Left renal cortex interstitium (tissue), 4 donors: ENCODE data around the gene LCE5A. TPM values are rescaled to one million over a fixed set of nuclear protein-coding genes. Genes with fewer than 3 reads are reported as not detected.
"Not testable (repeated sequence)": the region's sequence is repeated elsewhere in the genome, so short reads cannot be mapped to it uniquely, and the experiment has no call there.

Experiments used
- DNase-seq, 4 donors: peaks; one replicate each; pipeline ENCODE4 v3.0.0-alpha.2; 2013; ENCODE audit warnings: low read depth in 4 of 4, low spot score in 2 of 4, missing footprints in 1 of 4
- polyA plus RNA-seq, 4 donors: library from polyadenylated mRNA; unstranded; fragments of 120-200 nt; gene quantifications; one replicate each; pipeline ENCODE4 v1.2.1, GENCODE V29; 2013; ENCODE audit not compliant: insufficient read length in 4 of 4

LCE5A gene, protein sequence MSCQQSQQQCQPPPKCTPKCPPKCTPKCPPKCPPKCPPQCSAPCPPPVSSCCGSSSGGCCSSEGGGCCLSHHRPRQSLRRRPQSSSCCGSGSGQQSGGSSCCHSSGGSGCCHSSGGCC
- polyA plus RNA-seq = under 1 TPM in 1 of 4 donors, not detected in 3; 0.16 TPM

DNA sequence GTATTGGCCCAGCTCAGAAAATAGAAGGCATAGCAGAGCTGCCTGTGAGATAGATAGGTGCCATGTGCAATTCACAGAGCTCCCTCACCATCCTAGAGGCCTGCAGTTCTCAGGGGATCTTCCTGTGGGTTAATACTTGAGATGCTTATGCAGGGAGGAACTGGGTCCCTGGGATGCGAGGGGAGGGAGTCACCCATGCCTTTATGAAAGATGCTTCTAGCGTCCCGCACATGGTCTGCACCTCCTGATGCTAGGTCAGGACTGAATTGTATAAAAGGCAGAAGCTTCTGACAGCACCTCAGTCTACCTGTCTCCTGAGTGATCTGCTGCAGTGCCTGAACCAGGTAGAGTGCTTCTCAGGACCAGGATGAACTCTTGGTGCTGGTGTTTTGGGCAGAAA, at the start of gene LCE5A:
LCE5A (plus strand) TSS at position 301 of the 400 bp plus-strand sequence. CDS start 732 bp downstream, outside the sequence.
- DNase-seq = no peak

DNA sequence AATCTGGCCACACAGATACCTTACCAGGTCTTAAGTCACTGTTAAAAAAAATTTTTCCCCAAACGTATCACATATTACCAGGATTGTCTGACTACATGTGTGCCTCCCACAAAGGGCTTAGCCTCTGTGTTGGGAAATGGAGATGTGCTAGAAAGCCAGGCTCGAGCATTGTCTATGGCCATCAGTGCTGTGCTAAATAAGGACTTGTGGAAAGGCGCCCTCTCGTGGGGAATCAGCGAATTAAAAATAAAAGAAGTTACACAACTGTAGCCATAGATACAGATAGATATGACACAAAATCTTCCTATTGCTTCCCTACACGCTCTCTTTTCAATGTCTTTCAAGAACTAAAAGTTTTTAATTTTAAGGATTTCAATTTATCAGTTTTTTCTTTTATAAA, 49.1 kb upstream of the LCE5A start:
- peak in 1 of 4 donors; percentile 39 for DNase-seq

DNA sequence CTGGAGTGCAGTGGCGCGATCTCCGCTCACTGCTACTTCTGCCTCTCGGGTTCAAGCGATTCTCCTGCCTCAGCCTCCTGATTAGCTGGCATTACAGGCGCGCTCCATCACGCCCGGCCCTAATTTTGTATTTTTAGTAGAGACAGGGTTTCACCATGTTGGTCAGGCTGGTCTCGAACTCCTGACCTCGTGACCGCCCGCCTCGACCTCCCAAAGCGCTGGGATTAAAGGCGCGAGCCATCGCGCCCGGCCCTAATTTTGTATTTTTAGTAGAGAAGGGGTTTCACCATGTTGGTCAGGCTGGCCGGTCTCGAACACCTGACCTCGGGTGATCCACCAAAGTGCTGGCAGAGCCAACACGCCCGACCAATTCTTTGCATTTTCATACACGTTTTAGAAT, 48.0 kb upstream of the LCE5A start:
- DNase-seq = no peak

DNA sequence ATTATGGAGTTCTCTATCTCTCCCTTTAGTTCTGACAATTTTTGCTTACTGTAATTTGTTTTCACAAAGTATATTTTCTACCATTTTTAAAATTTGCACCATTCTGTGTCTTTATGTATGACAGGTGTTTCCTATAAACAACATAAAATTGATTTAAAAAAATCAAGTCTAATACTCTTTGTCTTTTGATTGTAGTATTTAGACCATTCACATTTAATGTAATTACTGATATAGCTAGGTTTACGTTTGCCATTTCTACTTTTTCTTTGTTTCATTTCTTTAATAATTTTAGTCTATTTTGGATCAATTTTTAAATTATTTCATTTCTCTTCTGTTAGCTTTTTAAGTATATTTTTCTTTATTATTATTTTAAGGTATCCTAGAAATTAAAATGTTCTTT, 44.4 kb upstream of the LCE5A start:
- no peak for DNase-seq

DNA sequence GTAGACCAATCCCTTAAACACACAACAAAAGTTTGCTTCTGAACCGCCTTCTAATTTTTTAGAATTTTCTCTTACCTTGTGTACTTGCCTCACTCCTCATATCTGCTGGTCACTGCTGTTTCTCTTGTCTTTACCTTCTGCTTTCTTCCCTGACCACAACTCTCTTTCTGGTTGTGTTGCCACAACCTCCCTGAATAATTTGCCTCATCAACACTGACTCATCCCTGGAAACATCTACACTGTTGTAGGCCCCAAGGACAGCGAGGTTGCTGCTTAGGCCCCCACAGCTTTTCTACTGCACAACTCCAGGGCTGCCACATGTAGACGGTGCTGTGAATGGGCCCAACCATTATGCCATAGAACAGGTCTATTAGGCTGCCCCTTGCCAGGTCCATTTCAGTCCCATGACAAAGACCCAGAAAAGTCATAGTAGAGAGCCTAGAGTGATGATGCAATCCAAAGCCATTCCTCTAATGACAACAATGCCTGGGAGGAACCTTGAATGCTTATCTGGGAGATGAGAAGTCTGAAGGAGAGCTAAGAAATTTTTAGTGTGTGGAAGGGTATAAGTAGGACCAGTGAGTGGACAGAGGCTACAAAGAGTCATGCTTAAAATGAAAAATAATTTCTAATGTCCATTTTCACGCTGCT, 36.6 kb upstream of the LCE5A start:
- DNase-seq = no peak

DNA sequence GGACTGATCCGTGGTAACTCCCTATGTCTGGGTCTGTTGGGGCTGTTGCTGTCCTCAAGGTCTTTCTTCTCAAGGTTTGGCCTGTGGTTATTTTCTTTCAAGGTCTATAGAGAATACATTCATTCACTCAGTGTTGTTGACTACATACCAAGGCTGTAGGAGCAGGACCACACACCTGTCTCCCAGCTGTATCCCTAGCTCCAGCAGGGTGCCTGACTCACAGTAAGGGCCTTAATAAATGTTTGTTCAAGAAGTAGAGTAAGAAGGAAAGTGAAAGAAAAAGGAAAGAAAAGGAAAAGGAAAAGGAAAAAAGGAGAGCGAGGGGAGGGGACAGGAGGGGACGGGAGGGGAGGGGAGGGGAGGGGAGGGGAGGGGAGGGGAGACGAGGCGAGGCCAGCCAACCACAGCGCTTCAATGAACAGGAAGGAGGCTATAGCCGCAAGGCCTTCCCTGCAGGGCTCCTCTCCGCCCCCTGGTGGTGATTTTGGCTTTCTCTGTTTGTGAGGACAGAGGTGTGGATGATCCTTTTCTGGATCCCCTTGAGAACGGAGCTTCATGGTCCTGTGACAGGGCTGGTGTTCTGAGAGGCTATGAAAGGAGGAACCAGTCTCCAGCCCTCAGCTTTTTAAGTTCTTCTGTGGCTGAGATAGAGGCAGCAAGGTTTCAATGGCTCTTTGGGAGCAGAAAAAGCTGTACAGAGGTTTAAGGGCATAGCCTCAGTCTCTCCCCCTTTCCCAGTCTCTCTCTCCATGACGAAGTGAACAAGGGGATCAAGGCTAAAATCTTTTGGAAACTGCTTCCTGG, 30.6 kb upstream of the LCE5A start:
- no peak for DNase-seq

DNA sequence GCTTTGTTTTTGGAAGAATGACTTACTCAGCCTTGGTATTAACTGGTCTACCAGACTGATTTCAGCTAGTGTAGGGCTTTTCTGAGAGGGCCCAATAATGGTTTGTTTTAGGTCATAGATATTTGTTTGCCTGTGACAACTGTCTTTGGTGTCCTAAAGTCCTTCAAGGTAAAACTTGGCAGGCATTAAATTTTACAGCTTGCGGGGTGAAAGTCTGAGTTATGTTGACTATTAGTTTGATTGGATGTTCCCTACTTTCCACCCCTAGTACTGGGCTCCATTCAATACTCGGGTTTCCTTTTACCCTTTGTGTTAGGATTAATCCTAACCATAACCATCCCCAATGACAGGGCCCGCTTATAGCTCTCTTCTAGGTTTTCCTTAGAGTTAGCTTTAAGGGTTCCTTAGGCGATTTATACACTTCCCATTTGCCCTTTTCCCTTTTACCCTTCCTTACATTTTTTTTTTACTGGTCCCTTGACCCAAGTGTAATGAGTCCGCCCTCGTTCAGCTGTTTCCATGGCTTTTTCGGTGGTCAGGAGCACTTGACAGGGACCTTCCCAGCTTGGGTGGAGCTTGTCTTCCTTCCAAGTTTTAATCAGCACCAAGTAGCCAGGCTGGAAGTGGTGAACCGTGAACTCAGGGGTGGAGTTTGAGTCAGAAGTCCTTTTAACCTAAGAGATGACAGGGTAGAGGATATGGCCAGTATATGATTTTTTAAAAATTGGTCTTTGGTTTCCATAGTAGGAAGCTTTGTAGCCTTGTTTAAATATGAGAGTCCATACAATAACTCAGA, 28.5 kb upstream of the LCE5A start:
- DNase-seq = no peak

DNA sequence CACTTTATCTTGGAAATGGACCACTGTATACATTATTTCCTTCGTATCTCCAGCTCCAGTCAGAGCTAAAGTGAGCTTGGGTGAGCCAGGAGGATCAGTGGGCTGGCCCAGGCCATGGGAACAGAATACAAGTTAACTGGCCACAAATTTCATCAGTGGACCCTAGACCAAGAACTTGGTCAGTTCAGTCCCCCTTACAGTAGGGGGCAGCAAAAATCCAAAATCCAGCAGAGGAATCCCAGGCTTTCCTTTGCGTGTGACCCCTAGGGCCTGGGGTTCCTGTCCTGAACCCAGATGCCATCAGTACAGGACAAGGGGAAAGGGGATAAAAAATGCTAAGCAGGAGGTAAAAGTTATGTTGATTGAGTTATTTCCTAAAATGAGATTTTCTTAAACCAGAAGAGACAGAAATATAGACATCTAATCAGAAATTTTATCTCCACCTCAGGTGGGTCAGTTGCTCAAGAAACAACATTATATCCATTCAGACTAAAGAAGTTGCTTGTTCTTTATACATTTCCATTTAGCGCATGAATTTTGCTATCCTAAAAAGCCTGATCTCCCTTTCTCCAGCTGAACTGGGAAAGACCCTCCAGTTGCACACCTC, 24.1 kb upstream of the LCE5A start:
- DNase-seq = no peak

DNA sequence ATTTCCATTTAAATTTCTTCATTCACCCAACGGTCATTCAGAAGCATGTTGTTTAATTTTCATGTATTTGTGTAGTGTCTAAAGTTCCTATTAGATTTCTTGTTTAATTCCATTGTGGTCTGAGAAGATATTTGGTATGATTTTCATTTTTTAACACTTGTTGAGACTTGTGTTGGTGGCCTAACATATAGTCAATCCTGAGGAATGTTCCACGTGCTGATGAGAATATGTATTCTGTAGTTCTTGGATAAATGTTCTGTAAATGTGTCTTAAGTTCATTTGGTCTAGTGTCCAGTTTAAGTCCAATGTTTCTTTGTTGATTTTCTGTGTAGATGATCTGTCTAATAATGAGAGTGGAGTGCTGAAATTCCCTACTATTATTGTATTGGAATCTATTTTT, 22.7 kb upstream of the LCE5A start:
- no peak for DNase-seq

DNA sequence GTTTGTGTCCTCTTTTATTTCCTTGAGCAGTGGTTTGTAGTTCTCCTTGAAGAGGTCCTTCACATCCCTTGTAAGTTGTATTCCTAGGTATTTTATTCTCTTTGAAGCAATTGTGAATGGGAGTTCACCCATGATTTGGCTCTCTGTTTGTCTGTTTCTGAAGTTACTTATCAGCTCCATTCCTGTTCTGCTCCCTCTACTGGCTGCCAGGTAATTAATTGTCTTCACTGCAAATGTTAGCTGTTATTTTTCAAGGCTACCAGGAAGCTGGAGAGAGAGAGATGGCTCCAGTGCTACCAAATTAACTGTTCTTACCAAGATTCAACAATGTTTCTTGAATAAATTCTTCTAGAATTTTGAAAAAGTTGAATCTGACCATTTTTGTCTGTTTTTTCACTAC, 19.1 kb upstream of the LCE5A start:
- DNase-seq = not testable (repeated sequence)

DNA sequence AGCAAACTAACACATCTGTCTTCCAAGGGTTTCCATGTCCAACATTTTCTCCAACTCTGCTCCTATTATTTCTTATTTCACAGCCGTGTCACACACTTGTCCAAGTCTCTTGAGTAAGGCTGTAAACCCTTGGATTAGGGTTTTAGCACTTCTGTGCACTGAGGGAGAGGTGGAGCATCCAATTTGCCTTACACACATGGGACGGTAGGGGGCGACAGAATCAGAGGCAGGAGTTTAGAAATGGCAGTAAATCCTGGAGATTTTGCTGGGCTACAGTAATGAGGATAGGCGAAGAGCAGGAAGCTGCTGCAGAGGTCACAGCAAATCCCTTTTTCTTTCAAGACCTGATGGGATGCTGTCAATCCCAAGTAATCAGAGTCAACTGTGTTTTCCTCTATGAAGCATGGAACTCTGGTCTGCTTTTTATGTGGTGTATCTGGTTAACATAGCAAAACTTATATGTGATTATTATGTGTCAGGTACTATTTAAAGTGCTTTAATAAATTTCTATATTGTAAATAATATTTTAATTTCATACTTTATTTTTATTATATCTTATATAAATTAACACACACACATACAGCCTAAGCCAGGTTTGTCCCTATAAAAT, 15.4 kb upstream of the LCE5A start:
- peak in 1 of 4 donors; percentile 8 for DNase-seq

DNA sequence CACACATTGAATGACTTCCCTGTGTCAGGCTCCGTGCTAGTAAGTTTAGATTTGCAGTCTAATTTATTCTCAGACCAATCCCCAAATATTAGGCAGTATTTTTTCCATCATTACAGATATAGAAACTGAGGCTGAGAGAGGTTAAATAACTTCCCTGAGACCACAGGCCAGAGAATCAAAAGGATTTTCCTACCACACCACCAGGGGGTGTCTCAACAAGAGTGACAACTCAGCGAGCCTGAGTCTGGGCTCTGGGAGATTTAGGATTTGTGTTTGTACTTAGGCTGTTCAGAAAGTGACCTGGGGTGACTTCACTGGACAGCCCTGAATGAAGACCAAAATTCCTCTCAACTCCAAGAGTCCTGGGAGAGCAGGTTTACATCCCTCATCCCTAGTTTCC, 13.3 kb upstream of the LCE5A start:
- DNase-seq = no peak

DNA sequence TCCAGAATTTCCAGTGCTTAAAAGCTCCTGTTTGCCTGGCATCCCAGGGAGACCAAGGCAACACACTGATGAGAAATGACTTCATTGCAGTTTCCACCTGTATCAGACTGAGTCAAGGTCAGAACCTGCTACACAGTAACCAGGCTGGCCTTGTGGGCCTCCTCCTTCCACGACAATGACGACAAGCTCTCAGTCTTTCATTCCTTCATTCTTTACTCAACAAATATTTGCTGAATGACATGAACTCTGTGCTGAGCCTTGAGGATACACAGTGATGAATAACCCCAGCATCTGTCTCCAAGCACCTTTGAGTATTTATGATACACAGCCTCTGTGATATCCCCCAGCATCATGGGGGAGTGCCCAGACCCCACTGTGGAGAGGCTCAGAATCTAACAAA, 8.9 kb upstream of the LCE5A start:
- DNase-seq = no peak

DNA sequence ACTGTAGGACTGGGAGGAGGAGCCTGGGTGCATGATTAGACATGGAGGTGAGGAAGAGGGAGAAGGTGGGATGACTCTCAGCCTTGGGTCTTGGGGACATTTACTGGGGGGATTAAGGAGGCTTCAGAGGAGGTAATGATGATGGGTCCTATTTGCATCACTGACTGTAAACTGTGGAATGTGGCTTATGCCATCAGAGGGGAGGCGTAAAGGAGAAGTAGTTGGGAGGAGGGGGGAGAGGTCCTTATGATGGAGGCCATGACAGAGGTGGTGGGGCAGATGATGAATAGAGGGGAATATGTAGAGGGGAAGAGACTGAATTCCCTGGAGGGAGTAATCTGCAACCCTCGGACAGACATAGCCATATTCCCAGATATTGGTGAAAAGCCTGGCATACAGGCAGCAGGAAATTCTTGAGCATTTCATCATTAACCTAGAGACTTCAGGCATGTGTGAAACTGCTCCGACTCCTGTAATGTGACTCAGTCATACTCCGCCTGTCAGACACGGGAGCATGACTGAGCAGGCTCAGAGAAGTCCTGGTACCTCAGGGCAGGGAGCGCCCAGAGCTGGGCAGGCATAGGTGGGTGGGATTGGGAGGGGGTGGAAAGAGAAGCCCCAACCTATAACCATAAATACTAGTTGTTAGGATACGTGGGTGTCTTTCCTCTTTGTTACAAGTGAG, 8.0 kb upstream of the LCE5A start:
- no peak for DNase-seq

DNA sequence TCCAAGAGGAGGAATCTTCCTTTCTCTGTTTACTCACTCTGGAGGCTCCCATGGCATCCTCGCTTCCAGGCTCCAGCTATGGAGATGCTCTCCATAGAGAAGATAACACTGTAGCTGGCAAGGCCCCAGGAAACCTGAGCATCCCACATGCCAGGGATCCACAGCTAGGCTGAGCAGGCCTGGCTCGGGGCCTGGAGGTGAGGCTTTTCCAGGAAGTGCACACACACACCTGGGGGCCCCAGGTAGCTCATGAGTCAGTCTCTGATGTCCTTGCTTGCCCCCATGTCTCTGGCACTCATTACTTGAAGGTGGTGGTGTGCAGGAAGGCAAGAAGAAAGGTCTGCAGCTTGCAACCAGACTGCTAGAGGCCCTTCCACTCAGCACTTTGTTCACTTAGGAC, 5.5 kb upstream of the LCE5A start:
- DNase-seq = no peak

DNA sequence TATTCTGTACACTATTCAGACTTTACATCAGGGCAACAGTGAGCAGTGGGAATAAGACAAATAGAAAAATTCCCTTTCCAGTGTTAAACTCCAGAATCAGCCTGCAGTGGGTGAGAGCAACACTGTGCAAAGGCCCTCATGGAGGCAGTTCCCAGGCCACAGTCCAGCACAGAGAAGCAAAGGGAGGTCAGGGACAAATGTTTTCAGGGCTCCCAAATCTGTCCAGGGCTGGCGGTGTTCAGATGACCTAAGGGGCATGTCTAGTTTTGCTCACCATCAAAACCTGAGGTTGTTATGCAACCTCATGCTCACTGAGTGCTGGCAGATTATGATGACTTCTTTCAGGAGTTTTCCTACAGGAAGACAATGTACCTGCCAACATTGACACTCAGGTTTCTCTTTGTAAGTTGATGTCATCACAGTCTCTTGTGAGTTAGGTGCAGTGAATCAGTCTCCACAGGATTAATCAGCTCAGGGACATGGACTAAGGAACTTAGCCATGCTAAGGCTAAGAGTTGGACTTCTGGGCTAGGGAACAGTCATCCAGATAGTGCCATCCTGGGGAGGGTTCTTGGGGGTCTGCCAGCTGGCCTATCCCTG, 3.6 kb upstream of the LCE5A start:
- DNase-seq = no peak

DNA sequence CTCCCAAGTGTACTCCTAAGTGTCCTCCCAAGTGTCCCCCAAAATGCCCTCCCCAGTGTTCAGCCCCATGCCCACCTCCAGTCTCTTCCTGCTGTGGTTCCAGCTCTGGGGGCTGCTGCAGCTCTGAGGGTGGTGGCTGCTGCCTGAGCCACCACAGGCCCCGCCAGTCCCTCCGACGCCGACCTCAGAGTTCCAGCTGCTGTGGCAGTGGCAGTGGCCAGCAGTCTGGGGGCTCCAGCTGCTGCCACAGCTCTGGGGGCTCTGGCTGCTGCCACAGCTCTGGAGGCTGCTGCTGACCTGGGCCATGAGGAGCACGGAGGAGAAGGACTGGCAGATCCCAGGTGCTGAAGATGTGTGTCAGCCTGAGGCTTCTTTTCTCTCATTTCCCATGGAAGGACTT, 993 bp downstream of the LCE5A start:
- DNase-seq = no peak

DNA sequence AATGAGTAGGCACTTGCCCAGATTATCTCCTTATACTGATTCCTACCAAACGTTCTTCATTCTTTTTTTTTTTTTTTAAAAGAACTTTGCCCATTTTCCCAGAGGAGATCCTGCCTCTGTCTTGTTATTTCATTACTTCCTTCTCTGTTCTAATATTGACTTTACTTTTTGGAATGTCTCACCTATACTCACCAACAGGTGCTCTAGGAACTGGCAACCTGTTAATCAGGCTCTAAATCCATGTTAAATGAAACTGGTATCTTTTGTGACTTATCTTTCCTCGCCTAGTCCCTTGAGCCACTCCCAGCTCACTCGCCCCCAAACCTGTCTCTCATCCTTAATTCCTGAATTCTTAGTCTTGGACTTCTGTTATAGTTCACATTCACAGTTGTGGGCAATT, 2.5 kb downstream of the LCE5A start:
- DNase-seq = no peak

DNA sequence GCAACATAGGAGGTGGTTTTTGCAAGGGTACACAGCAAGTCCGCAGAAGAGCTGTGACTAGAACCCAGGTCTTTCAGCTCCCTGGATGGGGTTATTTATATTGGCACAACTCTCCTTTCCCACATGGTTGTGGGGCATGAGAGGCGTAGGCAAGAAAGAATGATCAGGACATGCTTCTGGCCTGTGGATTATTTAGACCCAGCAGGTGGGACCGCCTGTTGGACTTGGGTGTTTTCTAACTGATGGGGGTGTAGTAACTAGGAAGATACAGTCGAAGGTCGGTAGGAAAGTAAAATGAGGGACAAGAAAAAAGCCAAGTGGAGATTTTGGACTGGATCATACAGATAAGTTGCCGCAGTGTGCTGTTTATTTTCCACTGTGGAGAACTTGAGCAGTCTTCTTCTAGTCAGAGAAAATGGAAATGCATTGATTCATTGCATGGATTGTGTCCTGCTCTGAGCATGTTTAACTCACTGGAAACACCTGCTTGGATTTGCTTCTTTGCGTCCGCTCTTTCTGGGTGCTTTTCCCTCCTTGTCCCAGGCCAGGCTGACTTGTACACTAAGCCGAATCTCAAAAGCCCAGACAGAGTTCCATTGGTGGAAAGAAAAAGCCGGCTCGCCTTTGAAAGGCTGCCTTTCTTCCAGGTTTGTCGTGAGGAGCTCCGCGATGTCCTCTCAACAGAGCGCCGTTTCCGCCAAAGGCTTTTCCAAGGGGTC, 4.3 kb downstream of the LCE5A start:
- DNase-seq = peak in 2 of 4 donors; percentile 0 to 7
